GM12872 (cell line): ENCODE data around the gene HMCN1.

Source experiments
- CTCF ChIP-seq: IDR thresholded peaks from 3 replicates; pipeline ENCODE4 v1.5.1; 2011; ENCODE audit warnings: low read depth, mild to moderate bottlenecking, low read length, moderate library complexity; ENCODE audit not compliant: insufficient read depth

Gene HMCN1

GRCh38 chr1:185816460-185816859, 82.3 kb downstream of the HMCN1 start:
- no peak for TF ChIP-seq CTCF

GRCh38 chr1:185819798-185820197, 85.6 kb downstream of the HMCN1 start:
- no peak for TF ChIP-seq CTCF

GRCh38 chr1:185821612-185822385, 87.6 kb downstream of the HMCN1 start:
- no peak for TF ChIP-seq CTCF

- TF ChIP-seq CTCF, result no peak
Observed at GRCh38 chr1:185823467-185823866, 89.3 kb downstream of the HMCN1 start.

GRCh38 chr1:185824106-185824505, 89.9 kb downstream of the HMCN1 start:
- TF ChIP-seq CTCF, result no peak

GRCh38 chr1:185825556-185825955, 91.4 kb downstream of the HMCN1 start:
- no peak for TF ChIP-seq CTCF

GRCh38 chr1:185834371-185834905, 100.2 kb downstream of the HMCN1 start:
- no peak for TF ChIP-seq CTCF
